Ishikawa (cell line): ENCODE results near the gene SV2C.

Experiments used
- CEBPB ChIP-seq: IDR thresholded peaks from 2 replicates; pipeline ENCODE4 v1.6.1; 2012
- EP300 ChIP-seq: IDR thresholded peaks from 2 replicates; pipeline ENCODE4 v1.6.1; 2012; ENCODE audit warnings: borderline replicate concordance
- FOXM1 ChIP-seq: IDR thresholded peaks from 2 replicates; pipeline ENCODE4 v1.6.1; 2012; ENCODE audit warnings: low read depth, borderline replicate concordance
- MAX ChIP-seq: IDR thresholded peaks from 2 replicates; pipeline ENCODE4 v1.6.1; 2012
- NFIC ChIP-seq: IDR thresholded peaks from 2 replicates; pipeline ENCODE4 v1.6.1; 2012
- RAD21 ChIP-seq: IDR thresholded peaks from 2 replicates; pipeline ENCODE4 v1.6.1; 2012; ENCODE audit warnings: low read depth
- REST ChIP-seq: IDR thresholded peaks from 2 replicates; pipeline ENCODE4 v1.6.1; 2012; ENCODE audit warnings: low read depth, mild to moderate bottlenecking
- TAF1 ChIP-seq: IDR thresholded peaks from 2 replicates; pipeline ENCODE4 v1.6.1; 2012; ENCODE audit warnings: low read depth, mild to moderate bottlenecking
- TCF12 ChIP-seq: IDR thresholded peaks from 2 replicates; pipeline ENCODE4 v1.6.1; 2012; ENCODE audit warnings: low read depth
- USF1 ChIP-seq: IDR thresholded peaks from 2 replicates; pipeline ENCODE4 v1.6.1; 2012
- ZBTB7A ChIP-seq: IDR thresholded peaks from 2 replicates; pipeline ENCODE4 v1.6.1; 2012; ENCODE audit warnings: low read depth

- TF ChIP-seq TCF12 (no peak), MAX (no peak), TAF1 (no peak), RAD21 (no peak), NFIC (no peak), FOXM1 (no peak), EP300 (no peak), CEBPB (no peak), ZBTB7A (no peak), REST (no peak), USF1 (no peak)
Observed at GRCh38 chr5:76376148-76376865, 293.1 kb downstream of the SV2C start.
